ENCODE results near the gene DAW1.

- TF ChIP-seq CTCF (IDR thresholded peaks at IDR 0.05; ENCODE audit: low read length) (no peak), EZH2 (IDR thresholded peaks at IDR 0.05; ENCODE audit: borderline replicate concordance, low read length) (no peak)
Observed at GRCh38 chr2:227942021-227942420, 70.6 kb downstream of the DAW1 start.

All from OCI-LY1 (cell line).